ENCODE results near the gene REG3A.

REG3A gene

DNA sequence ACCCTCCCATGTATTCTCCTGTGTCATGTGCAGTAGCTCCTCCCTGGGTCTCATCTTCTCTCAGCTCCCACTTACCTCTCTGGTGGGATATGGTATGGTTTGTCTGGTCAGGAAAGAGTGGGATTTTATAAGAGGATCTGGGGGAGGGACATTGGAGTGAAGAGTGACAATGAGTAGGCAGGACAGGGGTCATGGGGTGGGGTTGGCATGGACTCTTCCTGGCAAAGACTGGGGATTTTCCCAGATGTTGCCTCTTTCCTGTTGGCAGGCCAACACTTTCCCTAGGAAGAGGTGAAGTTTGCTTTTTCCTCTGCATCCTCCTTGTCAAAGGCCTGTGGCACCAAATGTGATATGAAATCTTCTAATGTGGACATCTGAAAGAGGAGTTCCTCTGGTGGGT lies at the start of gene REG3A:
Gene REG3A (minus strand): TSS at position 101 of the 400 bp plus-strand sequence. CDS start 348 bp downstream, outside the sequence.
- ATAC-seq: no peak
- Mint-ChIP-seq H3K4me1 (no peaks in the 10 kb centered on the region), H3K27ac (no peak within 1 kb of the TSS), H3K27me3 (no peaks in the 10 kb centered on the region), H3K9me3 (peaks cover 18 to 19% of the 10 kb centered on the region in 2 donors), H3K4me3 (no peak within 1 kb of the TSS)
- no peak for DNase-seq

GRCh38 chr2:79200762-79201161 lies 41.2 kb upstream of the REG3A start:
- DNase-seq (no peak), ATAC-seq (no peak)
- Mint-ChIP-seq H3K27me3 (no peaks in the 10 kb centered on the region), H3K27ac (no peak overlapping the region), H3K4me1 (no peaks in the 10 kb centered on the region), H3K9me3 (no peaks in the 10 kb centered on the region), H3K4me3 (no peak overlapping the region)

- no peak overlapping the region for H3K27ac Mint-ChIP-seq
- H3K4me1 Mint-ChIP-seq: no peaks in the 10 kb centered on the region
- ATAC-seq (no peak), DNase-seq (no peak)
- no peak overlapping the region for H3K4me3 Mint-ChIP-seq
- H3K27me3 Mint-ChIP-seq: no peaks in the 10 kb centered on the region
- peaks cover 0 to 14% of the 10 kb centered on the region in 2 donors for H3K9me3 Mint-ChIP-seq
These were observed 32.3 kb upstream of the REG3A start for GRCh38 chr2:79191816-79192215.

DNA sequence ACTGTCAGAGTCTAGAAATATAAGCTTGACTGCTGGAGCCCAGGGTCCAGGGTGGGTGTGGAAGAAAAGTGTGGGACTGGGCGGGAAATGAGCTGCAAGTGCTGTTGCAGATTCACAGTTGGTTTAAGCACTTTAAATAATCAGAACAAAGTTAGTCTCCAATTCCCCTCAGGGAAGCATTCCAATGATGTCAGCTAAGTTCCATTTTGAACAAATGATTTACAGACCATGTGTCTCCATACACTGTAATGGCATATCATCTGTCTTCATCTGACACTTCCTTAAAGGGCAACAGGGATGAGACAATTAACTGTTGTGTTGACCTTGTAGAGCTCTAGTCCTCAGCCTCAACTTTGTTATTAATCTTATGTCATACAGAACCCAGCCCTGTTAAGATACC lies 31.5 kb upstream of the REG3A start:
- ATAC-seq (no peak), DNase-seq (no peak)
- H3K4me1 Mint-ChIP-seq: no peaks in the 10 kb centered on the region
- H3K27ac Mint-ChIP-seq: no peak overlapping the region
- H3K9me3 Mint-ChIP-seq: peaks cover 0 to 14% of the 10 kb centered on the region in 2 donors
- H3K27me3 Mint-ChIP-seq: no peaks in the 10 kb centered on the region
- no peak overlapping the region for H3K4me3 Mint-ChIP-seq

- Mint-ChIP-seq H3K9me3 (peaks cover 4 to 14% of the 10 kb centered on the region in 2 donors), H3K4me1 (no peaks in the 10 kb centered on the region), H3K27ac (no peak overlapping the region), H3K27me3 (no peaks in the 10 kb centered on the region), H3K4me3 (no peak overlapping the region)
- no peak for DNase-seq
- ATAC-seq: no peak
These were observed 29.9 kb upstream of the REG3A start for GRCh38 chr2:79189465-79189864.

- Mint-ChIP-seq H3K27ac (no peak overlapping the region), H3K9me3 (peaks cover 7 to 13% of the 10 kb centered on the region in 2 donors), H3K4me1 (no peaks in the 10 kb centered on the region), H3K27me3 (no peaks in the 10 kb centered on the region), H3K4me3 (no peak overlapping the region)
- DNase-seq (no peak), ATAC-seq (no peak)
These were observed 22.1 kb upstream of the REG3A start for GRCh38 chr2:79181617-79182016.

DNA sequence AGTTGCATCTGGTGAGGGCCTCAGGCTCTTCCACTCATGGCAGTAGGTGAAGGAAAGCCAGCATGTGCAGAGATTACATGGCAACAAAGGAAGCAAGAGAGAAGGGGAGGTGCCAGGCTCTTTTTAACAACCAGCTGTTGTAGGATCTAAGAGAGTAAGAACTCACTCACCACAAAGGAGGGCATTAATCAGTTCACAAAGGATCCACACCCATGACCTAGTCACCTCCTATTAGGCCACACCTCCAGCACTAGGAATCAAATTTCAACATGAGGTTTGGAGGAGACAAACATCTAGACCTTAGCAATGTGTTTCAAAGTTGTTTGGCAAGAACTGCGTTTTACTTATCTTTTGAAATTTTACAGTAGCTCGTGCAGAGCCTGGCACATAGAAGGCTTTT lies 20.5 kb upstream of the REG3A start:
- no peak for ATAC-seq
- no peak overlapping the region for H3K4me3 Mint-ChIP-seq
- no peaks in the 10 kb centered on the region for H3K27me3 Mint-ChIP-seq
- H3K27ac Mint-ChIP-seq: peak overlapping the region in 1 of 2 donors; percentile 50
- H3K9me3 Mint-ChIP-seq: peaks cover 7 to 13% of the 10 kb centered on the region in 2 donors
- DNase-seq: no peak
- no peaks in the 10 kb centered on the region for H3K4me1 Mint-ChIP-seq

DNA sequence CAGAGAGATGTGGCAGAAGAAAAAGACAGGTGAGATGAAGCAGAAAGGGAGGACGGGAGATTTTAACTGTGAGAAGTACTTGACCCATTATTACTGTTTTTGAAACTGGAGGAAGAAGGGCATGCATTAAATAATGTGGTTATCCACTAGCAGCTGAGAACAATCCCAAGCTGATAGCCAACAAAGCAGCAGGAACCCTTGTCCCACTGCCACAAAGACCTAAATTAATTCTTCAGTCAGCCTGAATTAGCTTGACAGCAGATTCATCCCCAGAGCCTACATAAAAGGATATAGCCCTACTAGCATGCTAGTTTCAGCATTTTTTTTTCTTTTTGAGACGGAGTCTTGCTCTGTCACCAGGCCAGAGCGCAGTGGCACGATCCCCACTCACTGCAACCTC lies 19.5 kb upstream of the REG3A start:
- Mint-ChIP-seq H3K9me3 (peaks cover 6 to 7% of the 10 kb centered on the region in 2 donors), H3K4me3 (no peak overlapping the region), H3K27me3 (no peaks in the 10 kb centered on the region), H3K4me1 (no peaks in the 10 kb centered on the region), H3K27ac (no peak overlapping the region)
- ATAC-seq: no peak
- DNase-seq: no peak

GRCh38 chr2:79178076-79178674 lies 18.6 kb upstream of the REG3A start:
- DNase-seq: no peak
- peaks cover 7 to 10% of the 10 kb centered on the region in 2 donors for H3K9me3 Mint-ChIP-seq
- no peak for ATAC-seq
- H3K4me3 Mint-ChIP-seq: no peak overlapping the region
- H3K27me3 Mint-ChIP-seq: no peaks in the 10 kb centered on the region
- H3K4me1 Mint-ChIP-seq: no peaks in the 10 kb centered on the region
- no peak overlapping the region for H3K27ac Mint-ChIP-seq

GRCh38 chr2:79171348-79171958 lies 11.9 kb upstream of the REG3A start:
- DNase-seq (no peak), ATAC-seq (no peak)
- peaks cover 9% of the 10 kb centered on the region in 2 donors for H3K9me3 Mint-ChIP-seq
- H3K27me3 Mint-ChIP-seq: no peaks in the 10 kb centered on the region
- H3K27ac Mint-ChIP-seq: no peak overlapping the region
- H3K4me3 Mint-ChIP-seq: no peak overlapping the region
- H3K4me1 Mint-ChIP-seq: no peaks in the 10 kb centered on the region

GRCh38 chr2:79162801-79163200 lies 3.2 kb upstream of the REG3A start:
- Mint-ChIP-seq H3K27ac (no peak overlapping the region), H3K4me1 (no peaks in the 10 kb centered on the region), H3K4me3 (no peak overlapping the region), H3K9me3 (peaks cover 5 to 9% of the 10 kb centered on the region in 2 donors), H3K27me3 (no peaks in the 10 kb centered on the region)
- ATAC-seq: no peak
- no peak for DNase-seq

DNA sequence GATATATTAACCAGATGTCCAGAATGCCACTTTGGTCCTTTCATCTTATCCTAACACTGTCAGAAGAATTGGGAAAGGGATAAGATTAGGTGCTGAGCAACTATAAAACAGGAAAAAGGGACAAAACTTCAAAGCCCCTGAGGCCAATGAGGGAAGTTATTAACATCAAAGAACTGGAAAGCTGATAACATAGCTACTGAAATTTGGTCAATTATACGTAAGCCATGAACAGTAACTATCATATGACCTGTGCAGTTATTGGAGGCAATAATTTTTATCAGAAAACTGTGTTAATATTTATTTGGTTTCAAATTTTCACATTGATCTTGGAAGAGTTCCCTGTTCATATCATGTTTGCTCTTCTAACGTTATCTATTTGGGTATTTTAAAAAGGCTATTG lies 2.6 kb upstream of the REG3A start:
- ATAC-seq: no peak
- no peak overlapping the region for H3K27ac Mint-ChIP-seq
- no peaks in the 10 kb centered on the region for H3K27me3 Mint-ChIP-seq
- H3K4me3 Mint-ChIP-seq: no peak overlapping the region
- DNase-seq: no peak
- peaks cover 7 to 9% of the 10 kb centered on the region in 2 donors for H3K9me3 Mint-ChIP-seq
- no peaks in the 10 kb centered on the region for H3K4me1 Mint-ChIP-seq

DNA sequence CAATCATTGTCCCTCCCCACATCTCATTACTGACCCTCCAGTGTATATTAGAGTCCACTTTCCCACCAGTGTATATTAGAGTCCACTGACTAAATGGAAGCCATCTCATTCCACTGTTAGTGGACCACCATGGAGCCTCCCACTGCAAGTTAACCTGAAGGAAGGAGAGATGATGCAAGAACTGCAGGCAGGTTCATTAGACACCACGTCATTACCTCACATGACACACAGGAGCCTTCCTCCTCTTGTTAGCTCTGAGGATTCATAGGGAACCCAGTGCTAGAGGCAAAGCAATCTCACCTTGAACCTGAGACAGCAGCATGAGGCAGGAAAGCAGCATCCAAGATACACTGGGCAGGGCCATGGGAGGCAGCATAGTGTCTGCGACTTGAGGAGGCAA lies 523 bp downstream of the REG3A start:
- Mint-ChIP-seq H3K4me3 (no peak overlapping the region), H3K4me1 (no peaks in the 10 kb centered on the region), H3K27ac (no peak overlapping the region), H3K9me3 (peaks cover 20 to 25% of the 10 kb centered on the region in 2 donors), H3K27me3 (no peaks in the 10 kb centered on the region)
- ATAC-seq: no peak
- DNase-seq: no peak

DNA sequence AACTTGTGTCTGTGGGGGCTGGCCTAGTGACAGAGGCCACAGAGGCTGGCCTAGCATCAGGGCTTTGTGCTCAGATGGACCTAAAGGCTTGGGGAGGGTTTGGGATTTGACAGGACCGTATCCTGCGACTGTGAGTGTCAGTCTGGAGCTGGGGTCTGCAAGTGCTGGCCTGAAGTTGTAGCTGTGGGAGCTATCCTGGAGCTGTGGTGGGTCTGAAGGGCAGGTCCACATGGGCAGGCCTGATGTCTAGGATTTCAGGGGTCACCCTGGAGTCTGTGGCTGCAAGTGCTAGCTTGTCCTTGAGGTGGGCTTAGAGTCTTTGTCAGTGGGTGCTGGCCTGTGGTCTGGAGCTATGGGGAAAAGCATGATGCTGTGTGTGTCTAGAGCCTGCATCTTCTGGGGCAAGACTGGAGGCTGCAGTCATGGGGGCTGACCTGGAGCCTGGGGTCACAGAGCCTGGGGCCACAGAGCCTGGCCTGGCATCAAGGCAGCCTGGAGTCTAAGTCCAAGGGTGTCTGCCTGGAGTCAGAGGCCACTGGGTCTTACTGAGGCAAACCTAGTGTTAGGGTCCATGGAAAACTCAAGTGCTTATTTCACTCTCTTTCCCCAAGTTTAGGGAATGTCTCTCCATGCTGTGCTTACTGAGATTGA lies 3.6 kb downstream of the REG3A start:
- no peaks in the 10 kb centered on the region for H3K27me3 Mint-ChIP-seq
- DNase-seq: no peak
- H3K27ac Mint-ChIP-seq: no peak overlapping the region
- no peaks in the 10 kb centered on the region for H3K4me1 Mint-ChIP-seq
- no peak for ATAC-seq
- H3K9me3 Mint-ChIP-seq: peaks cover 16 to 23% of the 10 kb centered on the region in 2 donors
- H3K4me3 Mint-ChIP-seq: no peak overlapping the region

GRCh38 chr2:79139423-79139822 lies 20.1 kb downstream of the REG3A start:
- ATAC-seq: no peak
- Mint-ChIP-seq H3K4me1 (no peaks in the 10 kb centered on the region), H3K4me3 (no peak overlapping the region), H3K27ac (no peak overlapping the region), H3K9me3 (peaks cover 9 to 17% of the 10 kb centered on the region in 2 donors), H3K27me3 (no peaks in the 10 kb centered on the region)
- no peak for DNase-seq

DNA sequence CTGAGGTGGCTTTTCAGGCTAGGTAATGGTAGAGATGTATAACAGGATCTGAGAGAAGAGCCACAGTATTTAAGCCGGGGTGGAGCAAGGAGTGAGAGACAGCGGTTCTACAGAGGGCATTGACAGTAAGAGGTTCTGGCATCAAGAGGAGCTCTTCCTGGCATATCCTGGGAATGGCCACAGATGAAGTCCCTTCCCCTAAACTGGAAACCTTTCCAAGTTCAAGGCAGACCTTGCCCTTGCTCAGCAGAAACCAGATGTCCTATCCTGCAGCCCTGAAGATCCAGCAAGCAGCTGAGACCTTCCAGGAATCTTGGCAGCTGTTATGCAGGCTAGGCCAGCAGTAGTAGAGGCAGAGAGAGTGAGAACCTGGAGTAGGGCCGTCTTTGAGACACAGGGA lies 21.2 kb downstream of the REG3A start:
- Mint-ChIP-seq H3K4me3 (no peak overlapping the region), H3K4me1 (no peaks in the 10 kb centered on the region), H3K9me3 (peaks cover 9 to 26% of the 10 kb centered on the region in 2 donors), H3K27me3 (no peaks in the 10 kb centered on the region), H3K27ac (no peak overlapping the region)
- no peak for DNase-seq
- no peak for ATAC-seq

Data from stimulated activated naive CD8-positive, alpha-beta T cell treated with anti-CD3 and anti-CD28 coated beads, Interleukin-15, amount 100 ng/mL, for 72 hours (primary cell).